MM.1S (cell line): ENCODE data around the gene TMEM169.

Experiments
- EZH2 ChIP-seq: fragments of 300-600 bp; sonication (generic); optimal IDR thresholded peaks from 2 replicates; pipeline ENCODE3; 2017; ENCODE audit warnings: low read depth, mild to moderate bottlenecking, antibody characterized with exemption, low read length, mixed read lengths
- TF ChIP-seq, protein P1 (sequence below): fragments of 300-600 bp; sonication (generic); IDR thresholded peaks from 2 replicates; pipeline ENCODE4 v1.5.1; 2016; ENCODE audit warnings: antibody characterized with exemption, low read length, mixed read lengths

GRCh38 chr2:216112926-216113325, 31.2 kb downstream of the TMEM169 start:
- TF ChIP-seq, protein P1, sequence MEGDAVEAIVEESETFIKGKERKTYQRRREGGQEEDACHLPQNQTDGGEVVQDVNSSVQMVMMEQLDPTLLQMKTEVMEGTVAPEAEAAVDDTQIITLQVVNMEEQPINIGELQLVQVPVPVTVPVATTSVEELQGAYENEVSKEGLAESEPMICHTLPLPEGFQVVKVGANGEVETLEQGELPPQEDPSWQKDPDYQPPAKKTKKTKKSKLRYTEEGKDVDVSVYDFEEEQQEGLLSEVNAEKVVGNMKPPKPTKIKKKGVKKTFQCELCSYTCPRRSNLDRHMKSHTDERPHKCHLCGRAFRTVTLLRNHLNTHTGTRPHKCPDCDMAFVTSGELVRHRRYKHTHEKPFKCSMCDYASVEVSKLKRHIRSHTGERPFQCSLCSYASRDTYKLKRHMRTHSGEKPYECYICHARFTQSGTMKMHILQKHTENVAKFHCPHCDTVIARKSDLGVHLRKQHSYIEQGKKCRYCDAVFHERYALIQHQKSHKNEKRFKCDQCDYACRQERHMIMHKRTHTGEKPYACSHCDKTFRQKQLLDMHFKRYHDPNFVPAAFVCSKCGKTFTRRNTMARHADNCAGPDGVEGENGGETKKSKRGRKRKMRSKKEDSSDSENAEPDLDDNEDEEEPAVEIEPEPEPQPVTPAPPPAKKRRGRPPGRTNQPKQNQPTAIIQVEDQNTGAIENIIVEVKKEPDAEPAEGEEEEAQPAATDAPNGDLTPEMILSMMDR, result no peak
- no peak for TF ChIP-seq EZH2
